ENCODE measurements around the gene SV2A.

SV2A gene

DNA sequence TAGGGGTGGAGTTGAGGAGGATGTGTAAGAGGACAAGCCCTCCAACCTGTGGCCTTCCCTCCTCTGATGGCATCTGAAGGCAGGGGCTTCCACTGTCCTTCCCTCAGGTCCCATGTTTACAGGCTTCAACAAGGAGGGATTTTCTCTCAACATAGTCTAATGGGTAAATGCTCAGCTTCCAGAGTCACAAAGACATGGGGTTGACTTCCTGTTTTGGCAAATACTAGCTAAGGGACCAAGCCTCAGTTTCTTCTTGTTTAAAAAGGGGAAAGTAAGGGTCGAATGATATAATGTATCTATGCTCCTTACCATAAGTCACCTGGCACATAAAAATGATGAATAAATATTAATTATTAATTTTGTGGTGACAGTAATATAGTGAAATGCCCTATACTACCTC, 3.1 kb downstream of the SV2A start:
- H4K20me1 ChIP-seq (ENCODE audit: insufficient read depth, low read length), result no peaks in the 10 kb centered on the region
- no peaks in the 10 kb centered on the region for H3K27me3 ChIP-seq (replicated peaks; ENCODE audit: insufficient read depth, low read length)
- no peaks in the 10 kb centered on the region for H3F3A ChIP-seq (ENCODE audit: insufficient read depth, low read length)
- TF ChIP-seq, protein P1, sequence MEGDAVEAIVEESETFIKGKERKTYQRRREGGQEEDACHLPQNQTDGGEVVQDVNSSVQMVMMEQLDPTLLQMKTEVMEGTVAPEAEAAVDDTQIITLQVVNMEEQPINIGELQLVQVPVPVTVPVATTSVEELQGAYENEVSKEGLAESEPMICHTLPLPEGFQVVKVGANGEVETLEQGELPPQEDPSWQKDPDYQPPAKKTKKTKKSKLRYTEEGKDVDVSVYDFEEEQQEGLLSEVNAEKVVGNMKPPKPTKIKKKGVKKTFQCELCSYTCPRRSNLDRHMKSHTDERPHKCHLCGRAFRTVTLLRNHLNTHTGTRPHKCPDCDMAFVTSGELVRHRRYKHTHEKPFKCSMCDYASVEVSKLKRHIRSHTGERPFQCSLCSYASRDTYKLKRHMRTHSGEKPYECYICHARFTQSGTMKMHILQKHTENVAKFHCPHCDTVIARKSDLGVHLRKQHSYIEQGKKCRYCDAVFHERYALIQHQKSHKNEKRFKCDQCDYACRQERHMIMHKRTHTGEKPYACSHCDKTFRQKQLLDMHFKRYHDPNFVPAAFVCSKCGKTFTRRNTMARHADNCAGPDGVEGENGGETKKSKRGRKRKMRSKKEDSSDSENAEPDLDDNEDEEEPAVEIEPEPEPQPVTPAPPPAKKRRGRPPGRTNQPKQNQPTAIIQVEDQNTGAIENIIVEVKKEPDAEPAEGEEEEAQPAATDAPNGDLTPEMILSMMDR (IDR thresholded peaks at IDR 0.05; ENCODE audit: low read length), result no peak
- TF ChIP-seq EZH2phosphoT487 (IDR thresholded peaks at IDR 0.05; ENCODE audit: low read length) (no peak), EZH2 (optimal IDR thresholded peaks at IDR 0.05; ENCODE audit: low read depth, low read length) (no peak)
- H3K27ac ChIP-seq (ENCODE audit: low read length), result no peak overlapping the region
- no peaks in the 10 kb centered on the region for H3K9me2 ChIP-seq (replicated peaks; ENCODE audit: insufficient read depth, low read length)
- H3K4me2 ChIP-seq (ENCODE audit: low read depth, low read length), result no peak overlapping the region
- H3K36me3 ChIP-seq (replicated peaks; ENCODE audit: insufficient read depth, low read length), result no peaks in the 10 kb centered on the region
- no peak overlapping the region for H3K4me3 ChIP-seq (ENCODE audit: low read length)
- no peak overlapping the region for H2AFZ ChIP-seq (ENCODE audit: low read length)
- peaks cover 6% of the 10 kb centered on the region; the same call in 1 of the 2 replicates for H3K4me1 ChIP-seq (ENCODE audit: low read length)
- no peak overlapping the region for H3K9ac ChIP-seq (ENCODE audit: low read length)
- no peaks in the 10 kb centered on the region for H3K79me2 ChIP-seq (ENCODE audit: low read length)
- DNase-seq, result no peak
- no peaks in the 10 kb centered on the region for H3K9me3 ChIP-seq (replicated peaks; ENCODE audit: insufficient read depth, low read length)

DNA sequence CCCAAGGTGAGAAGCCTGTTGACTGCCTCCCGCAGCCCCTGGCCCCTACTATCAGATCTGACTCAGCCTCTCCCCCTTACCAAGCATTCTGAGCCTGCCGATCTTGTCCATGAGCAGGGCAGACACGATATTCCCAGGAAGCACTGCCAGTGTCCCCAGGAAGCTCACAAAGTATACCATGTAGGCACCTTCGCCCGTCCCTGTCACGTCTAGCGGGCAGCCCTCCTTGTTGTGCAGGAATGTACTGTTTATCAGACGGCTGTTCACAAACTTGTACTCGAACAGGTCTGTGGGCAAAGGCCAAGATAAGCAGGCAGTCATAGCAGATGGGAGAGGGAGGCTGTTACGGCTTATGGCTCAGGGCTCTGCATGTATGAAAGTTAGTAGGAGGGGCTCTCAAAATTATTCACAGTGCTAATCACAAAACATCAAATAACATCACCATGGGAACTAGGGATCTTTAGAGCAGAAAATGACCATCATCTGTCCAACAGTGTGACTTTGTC, 11.0 kb downstream of the SV2A start:
- H3K9ac ChIP-seq (ENCODE audit: low read length), result no peak overlapping the region
- no peaks in the 10 kb centered on the region for H3K79me2 ChIP-seq (ENCODE audit: low read length)
- no peak overlapping the region for H3K4me3 ChIP-seq (ENCODE audit: low read length)
- H3K27ac ChIP-seq (ENCODE audit: low read length), result no peak overlapping the region
- TF ChIP-seq EZH2 (optimal IDR thresholded peaks at IDR 0.05; ENCODE audit: low read depth, low read length) (no peak), EZH2phosphoT487 (IDR thresholded peaks at IDR 0.05; ENCODE audit: low read length) (no peak)
- TF ChIP-seq, protein P1 (IDR thresholded peaks at IDR 0.05; ENCODE audit: low read length), result no peak
- H3F3A ChIP-seq (ENCODE audit: insufficient read depth, low read length), result no peaks in the 10 kb centered on the region
- no peaks in the 10 kb centered on the region for H3K9me3 ChIP-seq (replicated peaks; ENCODE audit: insufficient read depth, low read length)
- no peaks in the 10 kb centered on the region for H3K36me3 ChIP-seq (replicated peaks; ENCODE audit: insufficient read depth, low read length)
- H3K9me2 ChIP-seq (replicated peaks; ENCODE audit: insufficient read depth, low read length), result no peaks in the 10 kb centered on the region
- no peak overlapping the region for H3K4me2 ChIP-seq (ENCODE audit: low read depth, low read length)
- DNase-seq, result no peak
- no peaks in the 10 kb centered on the region for H4K20me1 ChIP-seq (ENCODE audit: insufficient read depth, low read length)
- no peaks in the 10 kb centered on the region for H3K4me1 ChIP-seq (ENCODE audit: low read length)
- no peak overlapping the region for H2AFZ ChIP-seq (ENCODE audit: low read length)
- H3K27me3 ChIP-seq (replicated peaks; ENCODE audit: insufficient read depth, low read length), result 0 out of 2 replicates have a peak, but pooled peaks cover 8% of the 10 kb centered on the region

GRCh38 chr1:149903836-149904491, 13.7 kb downstream of the SV2A start:
- Histone ChIP-seq H3F3A (ENCODE audit: insufficient read depth, low read length) (peaks cover 7% of the 10 kb centered on the region), H3K27me3 (replicated peaks; ENCODE audit: insufficient read depth, low read length) (0 out of 2 replicates have a peak, but pooled peaks cover 8% of the 10 kb centered on the region), H3K4me3 (ENCODE audit: low read length) (no peak overlapping the region), H3K9me3 (replicated peaks; ENCODE audit: insufficient read depth, low read length) (no peaks in the 10 kb centered on the region), H3K9me2 (replicated peaks; ENCODE audit: insufficient read depth, low read length) (no peaks in the 10 kb centered on the region), H2AFZ (ENCODE audit: low read length) (no peak overlapping the region), H4K20me1 (ENCODE audit: insufficient read depth, low read length) (no peaks in the 10 kb centered on the region), H3K27ac (ENCODE audit: low read length) (no peak overlapping the region), H3K4me2 (ENCODE audit: low read depth, low read length) (no peak overlapping the region), H3K79me2 (ENCODE audit: low read length) (peaks cover 4% of the 10 kb centered on the region; the same call in 1 of the 2 replicates), H3K9ac (ENCODE audit: low read length) (no peak overlapping the region), H3K4me1 (ENCODE audit: low read length) (peaks cover 6% of the 10 kb centered on the region; the same call in 1 of the 2 replicates), H3K36me3 (replicated peaks; ENCODE audit: insufficient read depth, low read length) (no peaks in the 10 kb centered on the region)
- TF ChIP-seq EZH2phosphoT487 (IDR thresholded peaks at IDR 0.05; ENCODE audit: low read length) (no peak), EZH2 (optimal IDR thresholded peaks at IDR 0.05; ENCODE audit: low read depth, low read length) (no peak)
- TF ChIP-seq, protein P1 (IDR thresholded peaks at IDR 0.05; ENCODE audit: low read length), result no peak
- no peak for DNase-seq

Measured in MM.1S (cell line).